SK-N-MC (cell line): ENCODE data around the gene OR5AN1.

ENCODE experiments used
- DNase-seq: peaks from one replicate; pipeline ENCODE4 v3.0.0-alpha.2; 2011; ENCODE audit warnings: low read depth, low spot score
- H3K27ac ChIP-seq: fragments of 200-600 bp; sonication (generic); 2 replicates; pipeline ENCODE4 v1.5.1; 2016; ENCODE audit warnings: mixed run types
- H3K36me3 ChIP-seq: fragments of 200-600 bp; sonication (generic); 2 replicates; pipeline ENCODE4 v1.6.1; 2017; ENCODE audit warnings: antibody characterized with exemption, low read length, mixed read lengths; ENCODE audit not compliant: insufficient read depth
- H3K4me3 ChIP-seq: fragments of 200-600 bp; sonication (generic); 2 replicates; pipeline ENCODE4 v1.5.1; 2016
- H3K9ac ChIP-seq: fragments of 200-600 bp; sonication (generic); 2 replicates; pipeline ENCODE4 v1.8.0; 2017; ENCODE audit warnings: mixed run types, mixed read lengths; ENCODE audit not compliant: insufficient read length
- H3K9me3 ChIP-seq: fragments of 200-600 bp; sonication (generic); 2 replicates; pipeline ENCODE4 v1.6.1; 2017; ENCODE audit warnings: low read depth, mild to moderate bottlenecking, antibody characterized with exemption, low read length, moderate library complexity, mixed read lengths
- EZH2 ChIP-seq: fragments of 200-600 bp; sonication (generic); IDR thresholded peaks from one replicate; pipeline ENCODE4 v1.6.1; 2017; ENCODE audit warnings: antibody characterized with exemption
- FOXP2 ChIP-seq: optimal IDR thresholded peaks from 2 replicates; pipeline ENCODE3; 2011; ENCODE audit warnings: mild to moderate bottlenecking, moderate library complexity; ENCODE audit not compliant: insufficient read depth; ENCODE audit errors: extremely low read length, control extremely low read depth
- POLR2AphosphoS5 ChIP-seq: IDR thresholded peaks from 2 replicates; pipeline ENCODE4 v1.6.1; 2012; ENCODE audit warnings: mild to moderate bottlenecking, low read depth, low read length, borderline replicate concordance

Gene OR5AN1

DNA sequence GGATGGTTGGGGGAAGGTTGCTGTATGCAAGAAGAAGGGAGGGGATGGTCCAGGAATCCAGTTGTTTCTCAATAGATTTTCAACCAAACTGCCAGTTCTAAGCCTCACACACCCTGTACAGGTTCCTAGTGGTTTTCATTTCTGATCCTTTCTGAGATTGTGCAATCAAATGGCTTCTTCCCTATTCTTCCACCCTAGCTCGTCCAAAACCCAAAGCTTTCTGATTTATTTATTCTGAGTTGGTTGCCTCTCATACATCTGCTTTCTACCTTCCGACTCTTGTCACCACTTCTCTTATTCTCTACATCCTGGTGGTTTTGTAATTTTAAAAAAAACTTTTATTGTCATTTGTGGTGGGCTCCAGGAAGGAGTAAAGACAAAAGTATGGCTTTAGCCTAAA lies 55.0 kb downstream of the OR5AN1 start:
- H3K9ac ChIP-seq: no peak overlapping the region
- no peak overlapping the region for H3K27ac ChIP-seq
- no peak for DNase-seq
- H3K36me3 ChIP-seq: no peaks in the 10 kb centered on the region
- no peak overlapping the region for H3K4me3 ChIP-seq
- H3K9me3 ChIP-seq: no peaks in the 10 kb centered on the region; the same call in 1 of the 2 replicates
- TF ChIP-seq EZH2 (no peak), POLR2AphosphoS5 (no peak), FOXP2 (no peak)

DNA sequence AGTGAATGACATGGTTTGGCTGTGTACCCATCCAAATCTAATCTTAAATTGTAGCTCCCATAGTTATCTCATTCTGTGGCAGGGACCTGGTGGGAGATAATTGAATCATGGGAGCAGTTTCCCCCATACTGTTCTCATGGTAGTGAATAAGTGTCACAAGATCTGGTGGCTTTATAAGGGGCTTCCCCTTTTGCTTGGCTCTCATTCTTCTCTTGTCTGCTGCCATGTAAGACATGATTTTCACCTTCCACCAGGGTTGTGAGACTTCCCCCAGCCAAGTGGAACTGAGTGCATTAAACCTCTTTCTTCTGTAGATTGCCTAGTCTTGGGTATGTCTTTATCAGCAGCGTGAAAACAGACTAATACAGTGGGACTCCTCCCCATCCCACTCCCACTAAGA lies 56.4 kb downstream of the OR5AN1 start:
- Histone ChIP-seq H3K4me3 (no peak overlapping the region), H3K27ac (no peak overlapping the region), H3K9me3 (no peaks in the 10 kb centered on the region; the same call in 1 of the 2 replicates), H3K9ac (no peak overlapping the region), H3K36me3 (no peaks in the 10 kb centered on the region)
- TF ChIP-seq FOXP2 (no peak), EZH2 (no peak), POLR2AphosphoS5 (no peak)
- DNase-seq: no peak

DNA sequence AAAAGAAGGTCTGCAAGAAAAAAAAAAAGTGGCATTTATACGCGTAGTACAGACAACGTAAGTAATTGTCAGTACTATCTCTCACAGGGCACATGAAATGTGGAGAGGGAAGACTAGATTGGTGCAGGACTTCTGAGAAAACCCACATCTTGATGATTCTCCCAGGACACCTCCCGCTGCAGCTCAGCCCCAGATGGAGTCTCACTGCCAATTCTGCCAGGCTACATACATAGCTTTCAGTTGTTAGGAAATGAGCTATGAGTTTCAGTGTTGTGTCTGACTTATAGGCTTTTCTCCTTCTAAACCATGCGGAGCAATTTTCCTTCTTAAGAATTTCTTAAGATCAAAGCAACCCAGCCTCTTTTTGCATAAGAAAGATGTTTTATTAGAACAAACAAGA lies 57.9 kb downstream of the OR5AN1 start:
- no peak overlapping the region for H3K27ac ChIP-seq
- no peak overlapping the region for H3K4me3 ChIP-seq
- no peak for DNase-seq
- H3K9me3 ChIP-seq: no peaks in the 10 kb centered on the region
- H3K36me3 ChIP-seq: no peaks in the 10 kb centered on the region
- no peak for TF ChIP-seq EZH2
- TF ChIP-seq POLR2AphosphoS5: no peak
- TF ChIP-seq FOXP2: no peak
- H3K9ac ChIP-seq: no peak overlapping the region

DNA sequence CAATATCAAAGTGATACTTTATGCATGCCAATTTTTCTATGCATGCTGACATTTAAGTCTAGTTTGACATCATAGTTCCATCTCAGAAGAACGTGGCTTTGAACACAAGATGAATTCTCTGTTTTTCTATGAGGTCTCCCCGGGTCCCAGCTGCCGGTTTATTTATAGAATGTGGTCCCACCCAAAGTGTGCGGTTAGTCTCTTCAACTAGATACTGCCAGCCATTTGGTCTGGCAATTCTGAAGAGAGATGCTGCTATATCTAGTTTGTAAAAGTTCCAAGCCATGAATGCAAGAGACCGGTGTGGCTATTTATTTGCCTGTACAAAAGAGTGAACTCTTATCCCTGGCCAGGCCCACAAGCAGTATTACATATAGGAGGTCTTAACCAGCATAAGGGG lies 58.3 kb downstream of the OR5AN1 start:
- H3K9ac ChIP-seq: no peak overlapping the region
- no peak for TF ChIP-seq FOXP2
- no peak for TF ChIP-seq EZH2
- TF ChIP-seq POLR2AphosphoS5: no peak
- no peak overlapping the region for H3K27ac ChIP-seq
- no peaks in the 10 kb centered on the region for H3K9me3 ChIP-seq
- DNase-seq: no peak
- H3K4me3 ChIP-seq: no peak overlapping the region
- no peaks in the 10 kb centered on the region for H3K36me3 ChIP-seq

DNA sequence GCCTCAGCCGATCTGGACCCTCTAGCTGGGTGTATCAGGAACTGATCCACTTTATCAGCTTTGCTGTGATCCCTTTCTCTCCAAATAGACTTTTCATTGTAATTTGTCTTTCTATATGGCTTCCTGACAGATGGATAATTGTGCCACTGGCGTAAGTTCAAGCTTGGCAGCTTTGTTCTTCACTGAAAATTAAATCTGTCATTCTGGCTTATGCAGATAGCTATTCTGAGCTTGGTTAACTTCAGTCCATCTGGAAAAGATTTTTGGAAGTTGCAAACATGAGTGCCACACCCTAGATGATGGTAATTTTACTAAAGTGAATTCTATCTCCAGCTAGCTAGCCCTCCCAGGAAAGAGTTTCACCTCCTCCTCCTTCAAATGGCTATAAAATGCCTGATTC lies 59.5 kb downstream of the OR5AN1 start:
- H3K4me3 ChIP-seq: no peak overlapping the region
- no peak for DNase-seq
- no peaks in the 10 kb centered on the region for H3K9me3 ChIP-seq
- no peak overlapping the region for H3K9ac ChIP-seq
- no peak overlapping the region for H3K27ac ChIP-seq
- no peaks in the 10 kb centered on the region for H3K36me3 ChIP-seq
- no peak for TF ChIP-seq FOXP2
- no peak for TF ChIP-seq POLR2AphosphoS5
- no peak for TF ChIP-seq EZH2
